A673 (cell line): Measurements from ENCODE around the gene ARHGEF28. TPM values are rescaled to one million over a fixed set of nuclear protein-coding genes. Genes with fewer than 3 reads are reported as not detected.

Source experiments
- BruUV-seq: library from RNA; stranded (reverse); fragments of 400-500 nt; replicated peaks from 2 replicates; lab custom pipeline; 2021; lab: Mats Ljungman, UMichigan
- CTCF ChIA-PET: fragments of 300-600 bp; sonication (Branson Sonifier 250); formaldehyde crosslinking; loops from one replicate; lab custom pipeline; 2022; ENCODE audit warnings: antibody characterized with exemption; lab: Charles Lee
- POLR2A ChIA-PET: fragments of 300-600 bp; sonication (Branson Sonifier 250); formaldehyde crosslinking; loops from one replicate; lab custom pipeline; 2022; ENCODE audit warnings: antibody characterized with exemption; ENCODE audit not compliant: low non-redundant PET; lab: Charles Lee
- DNase-seq: peaks from one replicate; pipeline ENCODE4 v3.0.0-alpha.2; 2015; ENCODE audit warnings: low spot score
- H3K27ac ChIP-seq: fragments of 200-600 bp; sonication (generic); 2 replicates; pipeline ENCODE4 v1.5.1; 2016; ENCODE audit warnings: mixed run types, low read depth, mild to moderate bottlenecking, mixed read lengths, antibody characterized with exemption, low read length; ENCODE audit not compliant: poor library complexity, severe bottlenecking
- H3K27me3 ChIP-seq: fragments of 200-600 bp; sonication (generic); replicated peaks from 2 replicates; pipeline ENCODE4 v1.6.1; 2017; ENCODE audit warnings: mixed run types, low read depth, mild to moderate bottlenecking, mixed read lengths, antibody characterized with exemption, low read length; ENCODE audit not compliant: insufficient read depth, poor library complexity
- H3K36me3 ChIP-seq: fragments of 200-600 bp; sonication (generic); 2 replicates; pipeline ENCODE4 v1.6.1; 2016; ENCODE audit warnings: mixed run types, mild to moderate bottlenecking, mixed read lengths, antibody characterized with exemption, low read length; ENCODE audit not compliant: insufficient read depth, poor library complexity, severe bottlenecking
- H3K4me1 ChIP-seq: fragments of 200-600 bp; sonication (generic); 2 replicates; pipeline ENCODE4 v1.6.1; 2017; ENCODE audit warnings: mixed run types, mild to moderate bottlenecking, mixed read lengths, antibody characterized with exemption, low read length; ENCODE audit not compliant: insufficient read depth, poor library complexity, severe bottlenecking
- H3K4me3 ChIP-seq: fragments of 200-600 bp; sonication (generic); 2 replicates; pipeline ENCODE4 v1.5.1; 2016; ENCODE audit warnings: low read depth, mixed run types, mild to moderate bottlenecking, mixed read lengths, low read length; ENCODE audit not compliant: poor library complexity, severe bottlenecking
- H3K9me3 ChIP-seq: fragments of 200-600 bp; sonication (generic); 2 replicates; pipeline ENCODE4 v1.6.1; 2016; ENCODE audit warnings: mixed run types, low read depth, mild to moderate bottlenecking, mixed read lengths, antibody characterized with exemption, low read length; ENCODE audit not compliant: poor library complexity, severe bottlenecking
- CTCF ChIP-seq: fragments of 300-800, 200-600 bp; sonication (generic); conservative IDR thresholded peaks from 2 replicates; pipeline ENCODE4 v1.5.1; 2017; ENCODE audit warnings: low read depth, mild to moderate bottlenecking, antibody characterized with exemption, low read length, moderate library complexity, mixed read lengths
- EZH2 ChIP-seq: fragments of 200-600 bp; sonication (generic); IDR thresholded peaks from 2 replicates; pipeline ENCODE4 v1.6.1; 2017; ENCODE audit warnings: borderline replicate concordance, low read depth, mild to moderate bottlenecking, mixed read lengths, antibody characterized with exemption, low read length; ENCODE audit not compliant: poor library complexity, severe bottlenecking
- intact Hi-C: fragments of 100-400 bp; cut with micrococcal nuclease; formaldehyde crosslinking; loops from one replicate; pipeline ENCODE4 v1.10.0; 2022; ENCODE audit not compliant: unreplicated experiment
- total RNA-seq: library from RNA; stranded (reverse); gene quantifications from 2 replicates; pipeline ENCODE4 v1.2.3, GENCODE V29; 2021

ARHGEF28 gene
- total RNA-seq, 1 experiment from 2014 or later, result 3.4 TPM

GRCh38 chr5:73913971-73914370 is 288.0 kb downstream of the ARHGEF28 start:
- peaks cover 6% of the 10 kb centered on the region for H3K4me1 ChIP-seq
- CTCF ChIA-PET, result no interaction called here

GRCh38 chr5:73915345-73915744 is 289.3 kb downstream of the ARHGEF28 start:
- ChIA-PET CTCF (no interaction called here), POLR2A (no interaction called here)
- H3K27me3 ChIP-seq, result peaks cover 94% of the 10 kb centered on the region
- H3K36me3 ChIP-seq, result no peaks in the 10 kb centered on the region
- DNase-seq, result no peak
- H3K4me1 ChIP-seq, result peaks cover 5% of the 10 kb centered on the region
- intact Hi-C loops, result no loop called here
- no peaks in the 10 kb centered on the region for H3K9me3 ChIP-seq
- H3K27ac ChIP-seq, result no peak overlapping the region
- no peak for TF ChIP-seq EZH2
- TF ChIP-seq CTCF, result no peak
- H3K4me3 ChIP-seq, result no peak overlapping the region
- no TSS peak for BruUV-seq

More at GRCh38 chr5:73913971-73914370, 288.0 kb downstream of the ARHGEF28 start:
- Histone ChIP-seq H3K9me3 (no peaks in the 10 kb centered on the region), H3K36me3 (no peaks in the 10 kb centered on the region), H3K27me3 (peaks cover 88% of the 10 kb centered on the region), H3K27ac (no peak overlapping the region), H3K4me3 (no peak overlapping the region)
- intact Hi-C loops, result loop anchor here (5.0 kb wide), 1 partner anchor 118 kb away; no protein-coding TSS in a partner anchor
- POLR2A ChIA-PET, result no interaction called here
- TF ChIP-seq CTCF (no peak), EZH2 (no peak)
- DNase-seq, result no peak
- BruUV-seq, result no TSS peak

- BruUV-seq, result no TSS peak
These were observed 291.4 kb downstream of the ARHGEF28 start for GRCh38 chr5:73917433-73917832.

More at GRCh38 chr5:73917433-73917832, 291.4 kb downstream of the ARHGEF28 start:
- peak; percentile 67 for DNase-seq
- no peak for TF ChIP-seq EZH2
- TF ChIP-seq CTCF, result no peak
- Histone ChIP-seq H3K36me3 (no peaks in the 10 kb centered on the region), H3K27me3 (peaks cover 98% of the 10 kb centered on the region), H3K4me1 (peaks cover 5% of the 10 kb centered on the region), H3K9me3 (no peaks in the 10 kb centered on the region), H3K27ac (no peak overlapping the region), H3K4me3 (no peak overlapping the region)
- ChIA-PET CTCF (no interaction called here), POLR2A (no interaction called here)
- intact Hi-C loops, result no loop called here
